Measurements from ENCODE around the gene MORN1.

DNA sequence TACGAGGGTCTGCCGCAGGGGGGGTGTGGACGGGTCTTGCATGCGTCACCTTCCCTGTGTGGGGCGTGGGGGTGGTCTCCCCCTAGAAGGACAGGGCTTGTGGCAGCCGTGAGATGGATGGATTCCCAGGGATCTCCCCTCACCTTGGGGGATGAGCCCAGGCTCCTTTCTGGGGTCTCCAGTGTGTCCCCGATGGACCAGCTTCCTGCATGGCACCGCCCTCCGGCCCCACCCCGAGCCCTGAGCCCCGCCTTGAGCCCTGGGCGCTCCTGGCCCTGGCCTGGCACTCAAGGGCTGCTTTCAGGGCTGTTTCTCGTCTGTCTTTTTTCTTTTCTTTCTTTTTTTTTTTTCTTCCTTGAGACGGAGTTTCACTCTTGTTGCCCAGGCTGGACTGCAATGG is 103.7 kb downstream of the MORN1 start:
- TF ChIP-seq, protein P1, sequence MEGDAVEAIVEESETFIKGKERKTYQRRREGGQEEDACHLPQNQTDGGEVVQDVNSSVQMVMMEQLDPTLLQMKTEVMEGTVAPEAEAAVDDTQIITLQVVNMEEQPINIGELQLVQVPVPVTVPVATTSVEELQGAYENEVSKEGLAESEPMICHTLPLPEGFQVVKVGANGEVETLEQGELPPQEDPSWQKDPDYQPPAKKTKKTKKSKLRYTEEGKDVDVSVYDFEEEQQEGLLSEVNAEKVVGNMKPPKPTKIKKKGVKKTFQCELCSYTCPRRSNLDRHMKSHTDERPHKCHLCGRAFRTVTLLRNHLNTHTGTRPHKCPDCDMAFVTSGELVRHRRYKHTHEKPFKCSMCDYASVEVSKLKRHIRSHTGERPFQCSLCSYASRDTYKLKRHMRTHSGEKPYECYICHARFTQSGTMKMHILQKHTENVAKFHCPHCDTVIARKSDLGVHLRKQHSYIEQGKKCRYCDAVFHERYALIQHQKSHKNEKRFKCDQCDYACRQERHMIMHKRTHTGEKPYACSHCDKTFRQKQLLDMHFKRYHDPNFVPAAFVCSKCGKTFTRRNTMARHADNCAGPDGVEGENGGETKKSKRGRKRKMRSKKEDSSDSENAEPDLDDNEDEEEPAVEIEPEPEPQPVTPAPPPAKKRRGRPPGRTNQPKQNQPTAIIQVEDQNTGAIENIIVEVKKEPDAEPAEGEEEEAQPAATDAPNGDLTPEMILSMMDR (IDR thresholded peaks at IDR 0.05 in 2 of 3, conservative IDR thresholded peaks at IDR 0.05 in 1 of 3; ENCODE audit: control insufficient read depth in 2 of 3, extremely low read depth in 1 of 3, insufficient read depth in 1 of 3, low read depth in 3 of 3, low read length in 3 of 3), result no peak
- TF ChIP-seq CBX5 (IDR thresholded peaks at IDR 0.05; ENCODE audit: low read depth), result no peak
- no peak for TF ChIP-seq POLR2A (IDR thresholded peaks at IDR 0.05; ENCODE audit: low read depth, low read length)
- TF ChIP-seq JUNB (IDR thresholded peaks at IDR 0.05), result no peak
- no peak for TF ChIP-seq NFIC (IDR thresholded peaks at IDR 0.05; ENCODE audit: low read depth, low read length)
- TF ChIP-seq CBX3 (IDR thresholded peaks at IDR 0.05; ENCODE audit: borderline replicate concordance, low read depth), result no peak
- no peak for TF ChIP-seq RELA (IDR thresholded peaks at IDR 0.05; ENCODE audit: borderline replicate concordance, partially characterized antibody)
- no peak for TF ChIP-seq EZH2 (IDR thresholded peaks at IDR 0.05; ENCODE audit: borderline replicate concordance, control insufficient read depth, low read depth, low read length)
- TF ChIP-seq YY1 (IDR thresholded peaks at IDR 0.05; ENCODE audit: low read depth, low read length), result no peak
- TF ChIP-seq RAD21 (IDR thresholded peaks at IDR 0.05; ENCODE audit: insufficient read depth, low read depth, low read length), result no peak
- TF ChIP-seq, protein P2, sequence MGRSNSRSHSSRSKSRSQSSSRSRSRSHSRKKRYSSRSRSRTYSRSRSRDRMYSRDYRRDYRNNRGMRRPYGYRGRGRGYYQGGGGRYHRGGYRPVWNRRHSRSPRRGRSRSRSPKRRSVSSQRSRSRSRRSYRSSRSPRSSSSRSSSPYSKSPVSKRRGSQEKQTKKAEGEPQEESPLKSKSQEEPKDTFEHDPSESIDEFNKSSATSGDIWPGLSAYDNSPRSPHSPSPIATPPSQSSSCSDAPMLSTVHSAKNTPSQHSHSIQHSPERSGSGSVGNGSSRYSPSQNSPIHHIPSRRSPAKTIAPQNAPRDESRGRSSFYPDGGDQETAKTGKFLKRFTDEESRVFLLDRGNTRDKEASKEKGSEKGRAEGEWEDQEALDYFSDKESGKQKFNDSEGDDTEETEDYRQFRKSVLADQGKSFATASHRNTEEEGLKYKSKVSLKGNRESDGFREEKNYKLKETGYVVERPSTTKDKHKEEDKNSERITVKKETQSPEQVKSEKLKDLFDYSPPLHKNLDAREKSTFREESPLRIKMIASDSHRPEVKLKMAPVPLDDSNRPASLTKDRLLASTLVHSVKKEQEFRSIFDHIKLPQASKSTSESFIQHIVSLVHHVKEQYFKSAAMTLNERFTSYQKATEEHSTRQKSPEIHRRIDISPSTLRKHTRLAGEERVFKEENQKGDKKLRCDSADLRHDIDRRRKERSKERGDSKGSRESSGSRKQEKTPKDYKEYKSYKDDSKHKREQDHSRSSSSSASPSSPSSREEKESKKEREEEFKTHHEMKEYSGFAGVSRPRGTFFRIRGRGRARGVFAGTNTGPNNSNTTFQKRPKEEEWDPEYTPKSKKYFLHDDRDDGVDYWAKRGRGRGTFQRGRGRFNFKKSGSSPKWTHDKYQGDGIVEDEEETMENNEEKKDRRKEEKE (IDR thresholded peaks at IDR 0.05), result no peak
- no peak for TF ChIP-seq CREB1 (IDR thresholded peaks at IDR 0.05; ENCODE audit: low read depth)
- no peak for TF ChIP-seq ESRRA (IDR thresholded peaks at IDR 0.05; ENCODE audit: low read length)

Measured in GM12878 (cell line).